Neural progenitor cell (in vitro differentiated cells): ENCODE measurements around the gene COL13A1. TPM values are rescaled to one million over a fixed set of nuclear protein-coding genes. Genes with fewer than 3 reads are reported as not detected.

Experiments used
- DNase-seq: peaks from one replicate; pipeline ENCODE4 v3.0.0-alpha.2; 2016; ENCODE audit warnings: low spot score
- H2AFZ ChIP-seq: fragments of 200-600 bp; sonication (generic); replicated peaks from 2 replicates; pipeline ENCODE4 v1.6.1; 2016; ENCODE audit warnings: antibody characterized with exemption
- H3F3A ChIP-seq: fragments of 200-600 bp; sonication (generic); 2 replicates; pipeline ENCODE4 v1.6.1; 2016; ENCODE audit warnings: antibody characterized with exemption, low read depth
- H3K27ac ChIP-seq: fragments of 200-600 bp; sonication (generic); 2 replicates; pipeline ENCODE4 v1.5.1; 2016; ENCODE audit warnings: mild to moderate bottlenecking
- H3K27me3 ChIP-seq: fragments of 200-600 bp; sonication (generic); 2 replicates; pipeline ENCODE4 v1.6.1; 2016; ENCODE audit warnings: mild to moderate bottlenecking, moderate library complexity
- H3K36me3 ChIP-seq: fragments of 200-600 bp; sonication (generic); 2 replicates; pipeline ENCODE4 v1.5.1; 2016
- H3K4me1 ChIP-seq: fragments of 200-600 bp; sonication (generic); 2 replicates; pipeline ENCODE4 v1.6.1; 2016; ENCODE audit warnings: mixed run types
- H3K4me2 ChIP-seq: fragments of 200-600 bp; sonication (generic); 2 replicates; pipeline ENCODE4 v1.6.1; 2016
- H3K4me3 ChIP-seq: fragments of 200-600 bp; sonication (generic); 2 replicates; pipeline ENCODE4 v1.5.1; 2016
- H3K79me2 ChIP-seq: fragments of 200-600 bp; sonication (generic); 2 replicates; pipeline ENCODE4 v1.6.1; 2016; ENCODE audit warnings: low read depth
- H3K9ac ChIP-seq: fragments of 200-600 bp; sonication (generic); 2 replicates; pipeline ENCODE4 v1.6.1; 2016
- H3K9me3 ChIP-seq: fragments of 200-600 bp; sonication (generic); 2 replicates; pipeline ENCODE4 v1.5.1; 2016; ENCODE audit warnings: low read depth
- H4K20me1 ChIP-seq: fragments of 200-600 bp; sonication (generic); 2 replicates; pipeline ENCODE4 v1.6.1; 2016; ENCODE audit warnings: low read depth
- H3K27ac Mint-ChIP-seq: 3 replicates; pipeline ENCODE4 v1.8.0; 2021; ENCODE audit warnings: mixed read lengths
- H3K27me3 Mint-ChIP-seq: 2 replicates; pipeline ENCODE4 v1.8.0; 2022; ENCODE audit warnings: low read depth, mild to moderate bottlenecking, inconsistent platforms, moderate library complexity, mixed read lengths; ENCODE audit not compliant: insufficient read depth
- H3K36me3 Mint-ChIP-seq: 3 replicates; pipeline ENCODE4 v1.8.0; 2021; ENCODE audit warnings: mixed read lengths
- H3K4me1 Mint-ChIP-seq: 3 replicates; pipeline ENCODE4 v1.8.0; 2021; ENCODE audit warnings: mixed read lengths
- H3K4me3 Mint-ChIP-seq: 3 replicates; pipeline ENCODE4 v1.8.0; 2021; ENCODE audit warnings: mild to moderate bottlenecking, moderate library complexity, mixed read lengths
- H3K9me3 Mint-ChIP-seq: 3 replicates; pipeline ENCODE4 v1.8.0; 2020; ENCODE audit warnings: mixed read lengths
- EZH2 ChIP-seq: fragments of 200-600 bp; sonication (generic); IDR thresholded peaks from 2 replicates; pipeline ENCODE4 v1.6.1; 2017; ENCODE audit warnings: antibody characterized with exemption, mild to moderate bottlenecking, moderate library complexity
- EZH2phosphoT487 ChIP-seq: fragments of 200-600 bp; sonication (generic); IDR thresholded peaks from 2 replicates; pipeline ENCODE4 v1.6.1; 2017; ENCODE audit warnings: antibody characterized with exemption
- total RNA-seq: library from RNA; depleted of rRNA; stranded (reverse); fragments of >200 nt; gene quantifications from 2 replicates; pipeline ENCODE4 v1.2.3, GENCODE V29; 2015; ENCODE audit warnings: low replicate concordance
- TF ChIP-seq, protein P1 (sequence below): fragments of 200-600 bp; sonication (generic); IDR thresholded peaks from 2 replicates; pipeline ENCODE4 v1.5.1; 2017; ENCODE audit warnings: antibody characterized with exemption, mild to moderate bottlenecking

COL13A1 gene
- total RNA-seq, 1 donor from 2014 or later = 1.3 TPM

DNA sequence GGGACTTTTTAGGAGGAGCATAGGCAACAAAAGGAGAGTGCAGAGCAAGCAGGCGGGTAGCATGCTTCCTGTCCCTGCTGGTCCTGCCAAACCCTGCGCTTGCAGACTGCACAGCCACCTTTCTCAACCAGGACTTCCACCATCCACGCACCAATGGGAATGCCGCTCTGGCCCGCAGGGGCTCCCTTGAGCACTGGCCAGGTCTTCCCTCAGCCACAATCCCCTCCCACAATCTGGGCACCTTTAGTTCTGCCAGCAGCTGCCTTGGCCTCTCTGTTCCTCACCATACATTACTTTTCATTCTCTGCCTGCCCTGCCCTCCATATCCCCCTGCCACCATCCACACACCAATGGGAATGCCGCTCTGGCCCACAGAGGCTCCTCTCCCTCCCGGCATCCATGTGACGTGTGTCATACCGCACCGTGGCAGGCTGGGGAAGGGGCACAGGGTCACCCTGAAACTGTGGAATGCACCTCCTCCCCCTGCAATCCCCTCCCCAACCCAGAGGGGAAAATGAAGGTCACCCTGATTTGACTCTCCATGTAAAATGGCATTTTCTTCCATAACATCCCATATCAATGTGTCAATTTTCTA, 153.6 kb downstream of the COL13A1 start:
- no peak overlapping the region for H3K4me3 ChIP-seq
- H3K79me2 ChIP-seq = no peaks in the 10 kb centered on the region
- peaks cover 30% of the 10 kb centered on the region for H3K4me1 ChIP-seq
- no peak overlapping the region for H3K4me2 ChIP-seq
- peaks cover 38% of the 10 kb centered on the region for H3F3A ChIP-seq
- Mint-ChIP-seq H3K27me3 (peaks cover 9% of the 10 kb centered on the region), H3K27ac (no peak overlapping the region), H3K36me3 (peaks cover 2% of the 10 kb centered on the region), H3K4me3 (no peak overlapping the region), H3K9me3 (no peaks in the 10 kb centered on the region), H3K4me1 (peaks cover 20% of the 10 kb centered on the region)
- no peak overlapping the region for H2AFZ ChIP-seq
- H3K36me3 ChIP-seq = no peaks in the 10 kb centered on the region
- no peak for DNase-seq
- H3K27ac ChIP-seq = no peak overlapping the region
- TF ChIP-seq, protein P1, sequence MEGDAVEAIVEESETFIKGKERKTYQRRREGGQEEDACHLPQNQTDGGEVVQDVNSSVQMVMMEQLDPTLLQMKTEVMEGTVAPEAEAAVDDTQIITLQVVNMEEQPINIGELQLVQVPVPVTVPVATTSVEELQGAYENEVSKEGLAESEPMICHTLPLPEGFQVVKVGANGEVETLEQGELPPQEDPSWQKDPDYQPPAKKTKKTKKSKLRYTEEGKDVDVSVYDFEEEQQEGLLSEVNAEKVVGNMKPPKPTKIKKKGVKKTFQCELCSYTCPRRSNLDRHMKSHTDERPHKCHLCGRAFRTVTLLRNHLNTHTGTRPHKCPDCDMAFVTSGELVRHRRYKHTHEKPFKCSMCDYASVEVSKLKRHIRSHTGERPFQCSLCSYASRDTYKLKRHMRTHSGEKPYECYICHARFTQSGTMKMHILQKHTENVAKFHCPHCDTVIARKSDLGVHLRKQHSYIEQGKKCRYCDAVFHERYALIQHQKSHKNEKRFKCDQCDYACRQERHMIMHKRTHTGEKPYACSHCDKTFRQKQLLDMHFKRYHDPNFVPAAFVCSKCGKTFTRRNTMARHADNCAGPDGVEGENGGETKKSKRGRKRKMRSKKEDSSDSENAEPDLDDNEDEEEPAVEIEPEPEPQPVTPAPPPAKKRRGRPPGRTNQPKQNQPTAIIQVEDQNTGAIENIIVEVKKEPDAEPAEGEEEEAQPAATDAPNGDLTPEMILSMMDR = no peak
- no peak for TF ChIP-seq EZH2phosphoT487
- TF ChIP-seq EZH2 = no peak
- no peaks in the 10 kb centered on the region for H4K20me1 ChIP-seq
- H3K9ac ChIP-seq = no peak overlapping the region
- H3K9me3 ChIP-seq = no peaks in the 10 kb centered on the region
- no peaks in the 10 kb centered on the region for H3K27me3 ChIP-seq

DNA sequence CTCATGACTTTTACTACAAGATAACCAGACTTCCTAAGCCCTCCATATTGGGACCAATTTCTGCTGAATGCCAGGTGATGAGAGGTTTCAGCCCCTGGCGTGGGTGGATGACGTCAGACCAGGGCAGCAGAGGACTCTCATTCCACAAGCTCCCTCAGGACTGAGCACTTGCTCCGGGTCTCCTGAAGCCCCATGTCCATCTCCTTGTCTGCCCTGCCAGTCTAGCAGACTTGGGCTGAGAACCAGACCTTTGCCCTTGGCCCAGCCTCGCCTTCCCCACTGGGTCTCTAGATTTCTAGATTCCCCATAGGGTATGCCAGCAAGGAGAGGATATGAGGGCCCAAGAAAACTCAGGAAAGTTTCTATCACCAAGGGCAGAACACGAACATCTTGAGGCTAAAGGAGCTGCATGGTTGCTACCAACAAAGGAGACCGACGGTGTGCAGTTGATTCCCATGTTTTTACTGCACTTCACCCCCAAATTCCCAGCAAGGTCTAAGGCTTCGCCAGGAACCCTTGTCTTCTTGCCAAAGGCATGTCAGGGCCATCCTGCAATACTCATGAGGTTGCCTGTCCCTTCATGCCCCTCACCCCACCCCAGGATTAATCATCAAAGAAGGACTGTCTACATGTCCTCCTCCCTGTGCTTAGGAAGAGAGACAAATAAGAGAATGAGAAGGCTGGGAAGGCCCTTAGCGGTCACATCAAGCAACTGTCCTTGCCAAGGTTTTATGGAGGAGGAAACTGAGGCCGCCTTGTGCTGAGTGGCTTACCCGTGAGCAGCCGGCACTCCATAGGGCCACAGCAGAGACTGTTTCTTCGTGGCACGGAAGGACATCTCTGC, 154.4 kb downstream of the COL13A1 start:
- Histone ChIP-seq H3K36me3 (no peaks in the 10 kb centered on the region), H3K4me3 (no peak overlapping the region), H3K9ac (no peak overlapping the region), H3K4me2 (no peak overlapping the region), H3K79me2 (no peaks in the 10 kb centered on the region), H3K9me3 (no peaks in the 10 kb centered on the region), H3K4me1 (peaks cover 27% of the 10 kb centered on the region), H3K27me3 (no peaks in the 10 kb centered on the region), H2AFZ (no peak overlapping the region), H3K27ac (no peak overlapping the region), H4K20me1 (no peaks in the 10 kb centered on the region), H3F3A (peaks cover 35% of the 10 kb centered on the region)
- Mint-ChIP-seq H3K36me3 (peaks cover 2% of the 10 kb centered on the region), H3K27ac (no peak overlapping the region), H3K4me3 (no peak overlapping the region), H3K9me3 (no peaks in the 10 kb centered on the region), H3K27me3 (peaks cover 7% of the 10 kb centered on the region), H3K4me1 (peaks cover 22% of the 10 kb centered on the region)
- no peak for DNase-seq
- TF ChIP-seq EZH2phosphoT487 (no peak), EZH2 (no peak)
- TF ChIP-seq, protein P1 = no peak

DNA sequence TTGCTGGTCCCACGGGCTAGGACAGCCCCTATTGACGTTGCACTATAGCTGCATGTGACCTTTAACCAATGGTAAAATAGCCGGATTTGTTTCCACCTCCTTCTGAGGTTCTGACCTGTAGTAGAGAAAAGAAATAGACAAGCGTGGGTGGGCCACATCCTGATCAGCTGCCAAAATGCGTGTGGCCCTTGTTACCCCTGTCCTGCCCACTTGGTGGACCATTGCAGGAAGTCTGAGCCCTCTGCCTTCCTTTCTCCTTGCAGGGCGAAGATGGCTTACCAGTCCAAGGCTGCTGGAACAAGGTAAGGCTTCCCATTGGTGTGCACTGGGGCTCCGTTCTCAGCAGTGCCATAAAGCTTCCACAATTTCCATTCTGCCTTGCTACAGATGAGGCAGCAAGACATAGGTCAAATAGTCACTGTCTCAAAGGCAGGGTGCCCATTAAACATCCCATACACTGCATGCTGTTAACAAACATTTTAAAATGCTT, 155.1 kb downstream of the COL13A1 start:
- H2AFZ ChIP-seq = no peak overlapping the region
- TF ChIP-seq, protein P1 = no peak
- no peak for TF ChIP-seq EZH2phosphoT487
- TF ChIP-seq EZH2 = no peak
- H3K9ac ChIP-seq = no peak overlapping the region
- H3K9me3 ChIP-seq = no peaks in the 10 kb centered on the region
- Mint-ChIP-seq H3K4me3 (no peak overlapping the region), H3K27ac (no peak overlapping the region), H3K27me3 (peaks cover 9% of the 10 kb centered on the region), H3K4me1 (peaks cover 25% of the 10 kb centered on the region), H3K36me3 (peaks cover 2% of the 10 kb centered on the region), H3K9me3 (no peaks in the 10 kb centered on the region)
- H3F3A ChIP-seq = peaks cover 29% of the 10 kb centered on the region
- H3K4me3 ChIP-seq = no peak overlapping the region
- no peak overlapping the region for H3K4me2 ChIP-seq
- H4K20me1 ChIP-seq = no peaks in the 10 kb centered on the region
- H3K36me3 ChIP-seq = no peaks in the 10 kb centered on the region
- no peaks in the 10 kb centered on the region for H3K79me2 ChIP-seq
- peaks cover 23% of the 10 kb centered on the region for H3K4me1 ChIP-seq
- H3K27ac ChIP-seq = no peak overlapping the region
- DNase-seq = no peak
- H3K27me3 ChIP-seq = no peaks in the 10 kb centered on the region
